ENCODE results near the gene CERK.

CERK gene

GRCh38 chr22:46776876-46777608, 39.0 kb upstream of the CERK start:
- DNase-seq (ENCODE audit: low read depth in 1 of 2, low spot score in 1 of 2) = no peak
- no peak for TF ChIP-seq POLR2AphosphoS5 (IDR thresholded peaks at IDR 0.05; ENCODE audit: low read depth)
- Histone ChIP-seq H3K4me3 (replicated peaks; ENCODE audit: insufficient read depth, low read length) (no peak overlapping the region), H3K27me3 (ENCODE audit: insufficient read depth, poor library complexity, severe bottlenecking) (no peaks in the 10 kb centered on the region), H3K27ac (replicated peaks) (peak overlapping the region; percentile 57)

DNA sequence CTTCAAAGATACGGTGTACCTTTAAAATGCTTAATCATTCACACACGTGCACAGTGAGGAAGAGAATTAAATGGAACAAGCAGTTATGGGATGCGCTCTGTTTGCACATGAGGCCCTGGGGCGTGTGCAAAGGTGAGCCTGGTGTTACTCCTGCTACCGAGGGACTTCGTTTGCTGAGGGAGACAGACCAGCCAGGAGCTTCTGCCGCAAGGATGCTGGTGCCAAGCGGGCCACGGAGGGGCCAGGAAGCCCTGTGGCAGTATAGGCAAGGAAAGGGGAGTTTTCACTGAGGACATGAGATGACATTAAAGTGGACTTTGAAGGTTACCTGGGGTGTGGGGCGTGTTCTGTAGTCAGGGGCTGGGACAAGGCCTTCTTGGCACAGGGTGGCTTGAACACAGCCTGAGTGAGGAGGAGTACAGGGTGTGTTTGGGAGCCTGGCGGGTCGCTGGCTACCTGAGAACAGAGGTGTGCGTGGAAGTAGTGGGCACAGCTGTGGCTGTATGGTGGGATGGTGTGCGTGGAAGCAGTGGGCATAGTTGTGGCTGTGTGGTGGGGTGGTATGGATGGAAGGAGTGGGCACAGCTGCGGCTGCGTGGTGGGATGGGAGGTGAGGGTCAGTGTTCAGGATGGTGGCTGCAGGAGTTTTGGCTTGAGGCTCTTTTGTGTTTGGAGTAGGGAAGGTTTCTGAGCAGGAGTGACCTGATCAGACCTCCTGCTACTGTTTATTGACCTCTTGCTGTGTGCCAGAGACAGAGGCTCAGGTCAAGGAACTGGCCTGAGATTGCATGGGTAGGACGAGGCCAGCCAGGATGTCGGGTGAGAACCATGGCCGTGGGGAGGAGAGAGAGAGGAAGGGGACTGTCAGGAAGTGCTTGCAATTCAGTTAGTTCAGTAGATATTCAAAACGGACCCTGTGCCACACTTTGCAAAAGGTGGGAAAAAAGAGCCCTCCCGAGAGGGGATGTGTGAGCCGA, 38.1 kb upstream of the CERK start:
- Histone ChIP-seq H3K27me3 (ENCODE audit: insufficient read depth, poor library complexity, severe bottlenecking) (no peaks in the 10 kb centered on the region), H3K27ac (replicated peaks) (no peak overlapping the region), H3K4me3 (replicated peaks; ENCODE audit: insufficient read depth, low read length) (no peak overlapping the region)
- DNase-seq (ENCODE audit: low read depth in 1 of 2, low spot score in 1 of 2) = no peak
- TF ChIP-seq SPI1 (IDR thresholded peaks at IDR 0.05; ENCODE audit: borderline replicate concordance, low read depth) = no peak
- TF ChIP-seq, protein P1, sequence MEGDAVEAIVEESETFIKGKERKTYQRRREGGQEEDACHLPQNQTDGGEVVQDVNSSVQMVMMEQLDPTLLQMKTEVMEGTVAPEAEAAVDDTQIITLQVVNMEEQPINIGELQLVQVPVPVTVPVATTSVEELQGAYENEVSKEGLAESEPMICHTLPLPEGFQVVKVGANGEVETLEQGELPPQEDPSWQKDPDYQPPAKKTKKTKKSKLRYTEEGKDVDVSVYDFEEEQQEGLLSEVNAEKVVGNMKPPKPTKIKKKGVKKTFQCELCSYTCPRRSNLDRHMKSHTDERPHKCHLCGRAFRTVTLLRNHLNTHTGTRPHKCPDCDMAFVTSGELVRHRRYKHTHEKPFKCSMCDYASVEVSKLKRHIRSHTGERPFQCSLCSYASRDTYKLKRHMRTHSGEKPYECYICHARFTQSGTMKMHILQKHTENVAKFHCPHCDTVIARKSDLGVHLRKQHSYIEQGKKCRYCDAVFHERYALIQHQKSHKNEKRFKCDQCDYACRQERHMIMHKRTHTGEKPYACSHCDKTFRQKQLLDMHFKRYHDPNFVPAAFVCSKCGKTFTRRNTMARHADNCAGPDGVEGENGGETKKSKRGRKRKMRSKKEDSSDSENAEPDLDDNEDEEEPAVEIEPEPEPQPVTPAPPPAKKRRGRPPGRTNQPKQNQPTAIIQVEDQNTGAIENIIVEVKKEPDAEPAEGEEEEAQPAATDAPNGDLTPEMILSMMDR (IDR thresholded peaks at IDR 0.05; ENCODE audit: insufficient read depth, low read length) = no peak
- TF ChIP-seq, protein P2, sequence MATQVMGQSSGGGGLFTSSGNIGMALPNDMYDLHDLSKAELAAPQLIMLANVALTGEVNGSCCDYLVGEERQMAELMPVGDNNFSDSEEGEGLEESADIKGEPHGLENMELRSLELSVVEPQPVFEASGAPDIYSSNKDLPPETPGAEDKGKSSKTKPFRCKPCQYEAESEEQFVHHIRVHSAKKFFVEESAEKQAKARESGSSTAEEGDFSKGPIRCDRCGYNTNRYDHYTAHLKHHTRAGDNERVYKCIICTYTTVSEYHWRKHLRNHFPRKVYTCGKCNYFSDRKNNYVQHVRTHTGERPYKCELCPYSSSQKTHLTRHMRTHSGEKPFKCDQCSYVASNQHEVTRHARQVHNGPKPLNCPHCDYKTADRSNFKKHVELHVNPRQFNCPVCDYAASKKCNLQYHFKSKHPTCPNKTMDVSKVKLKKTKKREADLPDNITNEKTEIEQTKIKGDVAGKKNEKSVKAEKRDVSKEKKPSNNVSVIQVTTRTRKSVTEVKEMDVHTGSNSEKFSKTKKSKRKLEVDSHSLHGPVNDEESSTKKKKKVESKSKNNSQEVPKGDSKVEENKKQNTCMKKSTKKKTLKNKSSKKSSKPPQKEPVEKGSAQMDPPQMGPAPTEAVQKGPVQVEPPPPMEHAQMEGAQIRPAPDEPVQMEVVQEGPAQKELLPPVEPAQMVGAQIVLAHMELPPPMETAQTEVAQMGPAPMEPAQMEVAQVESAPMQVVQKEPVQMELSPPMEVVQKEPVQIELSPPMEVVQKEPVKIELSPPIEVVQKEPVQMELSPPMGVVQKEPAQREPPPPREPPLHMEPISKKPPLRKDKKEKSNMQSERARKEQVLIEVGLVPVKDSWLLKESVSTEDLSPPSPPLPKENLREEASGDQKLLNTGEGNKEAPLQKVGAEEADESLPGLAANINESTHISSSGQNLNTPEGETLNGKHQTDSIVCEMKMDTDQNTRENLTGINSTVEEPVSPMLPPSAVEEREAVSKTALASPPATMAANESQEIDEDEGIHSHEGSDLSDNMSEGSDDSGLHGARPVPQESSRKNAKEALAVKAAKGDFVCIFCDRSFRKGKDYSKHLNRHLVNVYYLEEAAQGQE (IDR thresholded peaks at IDR 0.05; ENCODE audit: insufficient replicate concordance, low read depth) = no peak
- no peak for TF ChIP-seq GABPA (IDR thresholded peaks at IDR 0.05; ENCODE audit: low read depth)
- TF ChIP-seq POLR2AphosphoS5 (IDR thresholded peaks at IDR 0.05; ENCODE audit: low read depth) = no peak

- Histone ChIP-seq H3K27me3 (ENCODE audit: insufficient read depth, poor library complexity, severe bottlenecking) (no peaks in the 10 kb centered on the region), H3K27ac (replicated peaks) (peak overlapping the region; percentile 56), H3K4me3 (replicated peaks; ENCODE audit: insufficient read depth, low read length) (no peak overlapping the region)
- TF ChIP-seq, protein P1 (IDR thresholded peaks at IDR 0.05; ENCODE audit: insufficient read depth, low read length) = no peak
- TF ChIP-seq SPI1 (IDR thresholded peaks at IDR 0.05; ENCODE audit: borderline replicate concordance, low read depth) (no peak), GABPA (IDR thresholded peaks at IDR 0.05; ENCODE audit: low read depth) (no peak), POLR2AphosphoS5 (IDR thresholded peaks at IDR 0.05; ENCODE audit: low read depth) (no peak)
- TF ChIP-seq, protein P2 (IDR thresholded peaks at IDR 0.05; ENCODE audit: insufficient replicate concordance, low read depth) = no peak
- no peak for DNase-seq (ENCODE audit: low read depth in 1 of 2, low spot score in 1 of 2)
Observed at GRCh38 chr22:46774980-46775849, 37.2 kb upstream of the CERK start.

Measured in HL-60 (cell line).